K562 (cell line): ENCODE measurements around the gene DGCR8. TPM values are rescaled to one million over a fixed set of nuclear protein-coding genes. Genes with fewer than 3 reads are reported as not detected.

Experiments
- BCOR ChIP-seq: fragments of 450-650 bp; IDR thresholded peaks from 2 replicates; pipeline ENCODE4 v1.6.1; 2016
- CCAR2 ChIP-seq: fragments of 200-400 bp; formaldehyde crosslinking; IDR thresholded peaks from 2 replicates; pipeline ENCODE4 v1.6.1; 2017; ENCODE audit warnings: mild to moderate bottlenecking, low read depth, low read length
- DPF2 ChIP-seq: fragments of 450-650 bp; IDR thresholded peaks from 2 replicates; pipeline ENCODE4 v1.6.1; 2016
- ELF2 ChIP-seq: fragments of 250-450 bp; sonication (Bioruptor Pico); IDR thresholded peaks from 2 replicates; pipeline ENCODE4 v1.5.0; 2021; ENCODE audit warnings: mild to moderate bottlenecking
- ETV5 ChIP-seq: sonication (generic); formaldehyde crosslinking; IDR thresholded peaks from 2 replicates; pipeline ENCODE4 v1.4.0; 2020; ENCODE audit warnings: low read depth, mild to moderate bottlenecking, missing genetic modification reagents
- FOXK2 ChIP-seq, 2 experiments: fragments of 450-650 bp; IDR thresholded peaks in 1 of 2; conservative IDR thresholded peaks in 1 of 2; 2 replicates each; pipeline ENCODE4 v1.6.1; 2016; ENCODE audit warnings: low read depth in 2 of 2, mild to moderate bottlenecking in 1 of 2
- GATA2 ChIP-seq: sonication (generic); formaldehyde crosslinking; IDR thresholded peaks from 2 replicates; pipeline ENCODE4 v1.4.0; 2020; ENCODE audit warnings: mild to moderate bottlenecking, missing genetic modification reagents
- HDAC1 ChIP-seq, 2 experiments: fragments of 450-650 bp; IDR thresholded peaks; 2 replicates each; pipeline ENCODE4 v1.6.1; 2016 to 2017; ENCODE audit warnings: inconsistent platforms in 1 of 2, mild to moderate bottlenecking in 1 of 2, moderate library complexity in 1 of 2
- HEY1 ChIP-seq: fragments of 250-450 bp; sonication (Bioruptor Pico); IDR thresholded peaks from 2 replicates; pipeline ENCODE4 v1.5.0; 2020; ENCODE audit warnings: mild to moderate bottlenecking, moderate library complexity, borderline replicate concordance
- HMG20A ChIP-seq: fragments of 450-650 bp; formaldehyde crosslinking; conservative IDR thresholded peaks from 2 replicates; pipeline ENCODE4 v1.4.0; 2020; ENCODE audit warnings: mild to moderate bottlenecking, mixed read lengths
- IRF1 ChIP-seq: sonication (generic); formaldehyde crosslinking; IDR thresholded peaks from 2 replicates; pipeline ENCODE4 v1.8.0; 2022; ENCODE audit warnings: missing genetic modification reagents, mild to moderate bottlenecking, borderline replicate concordance
- KLF13 ChIP-seq: fragments of 450-650 bp; IDR thresholded peaks from 2 replicates; pipeline ENCODE4 v1.6.1; 2016; ENCODE audit warnings: missing genetic modification characterization, low read depth, mild to moderate bottlenecking, missing compliant biosample characterization, moderate library complexity, borderline replicate concordance
- MAZ ChIP-seq, 2 experiments: fragments of 450-650 bp in 1 of 2; sonication (generic) in 1 of 2; formaldehyde crosslinking; IDR thresholded peaks in 1 of 2; conservative IDR thresholded peaks in 1 of 2; 2 replicates each; pipeline versions ENCODE4 v1.4.0 to v1.5.0; 2020; ENCODE audit warnings: mild to moderate bottlenecking in 1 of 2, missing genetic modification reagents in 1 of 2
- MECOM ChIP-seq: fragments of 250-450 bp; sonication (Bioruptor Pico); IDR thresholded peaks from 2 replicates; pipeline ENCODE4 v1.8.0; 2022; ENCODE audit warnings: inconsistent platforms
- NR2F6 ChIP-seq: fragments of 450-650 bp; formaldehyde crosslinking; IDR thresholded peaks from 2 replicates; pipeline ENCODE4 v1.4.0; 2020; ENCODE audit warnings: mild to moderate bottlenecking
- PURB ChIP-seq: sonication (generic); formaldehyde crosslinking; IDR thresholded peaks from 2 replicates; pipeline ENCODE4 v1.9.0; 2021; ENCODE audit warnings: low read depth, mild to moderate bottlenecking, missing genetic modification reagents
- RERE ChIP-seq: sonication (generic); formaldehyde crosslinking; IDR thresholded peaks from 2 replicates; pipeline ENCODE4 v1.8.0; 2023; ENCODE audit warnings: missing genetic modification reagents, mild to moderate bottlenecking, borderline replicate concordance
- U2AF2 ChIP-seq: fragments of 200-400 bp; formaldehyde crosslinking; optimal IDR thresholded peaks from 2 replicates; pipeline ENCODE3; 2017; ENCODE audit warnings: low read depth, mild to moderate bottlenecking, low read length
- ZBTB43 ChIP-seq: sonication (generic); formaldehyde crosslinking; IDR thresholded peaks from 2 replicates; pipeline ENCODE4 v1.8.0; 2023; ENCODE audit warnings: mild to moderate bottlenecking, missing genetic modification reagents
- ZNF23 ChIP-seq: fragments of 250-450 bp; sonication (Bioruptor Pico); IDR thresholded peaks from 2 replicates; pipeline ENCODE4 v1.4.0; 2020; ENCODE audit warnings: mild to moderate bottlenecking
- ZNF444 ChIP-seq: fragments of 250-450 bp; sonication (Bioruptor Pico); IDR thresholded peaks from 2 replicates; pipeline ENCODE4 v1.4.0; 2020; ENCODE audit warnings: mild to moderate bottlenecking, moderate library complexity
- ZSCAN29 ChIP-seq: fragments of 450-650 bp; IDR thresholded peaks from 2 replicates; pipeline ENCODE4 v1.6.1; 2017
- polyA plus RNA-seq, 8 experiments: library from polyadenylated mRNA; depleted of rRNA in 4 of 8; stranded (reverse) in 5 of 8; unstranded in 3 of 8; fragments of >200 nt; fragmentation: Nextera tagmentation in 2 of 8; fragmentation: Illumina TruSeq in 1 of 8; extraction: Ambion mirVana in 2 of 8; extraction: Trizol in 1 of 8; gene quantifications; 2 replicates each; pipeline versions ENCODE4 v1.2.1 to v1.2.3, GENCODE V29; 2011 to 2014; ENCODE audit warnings: inconsistent platforms in 1 of 8, missing spikeins in 1 of 8
- total RNA-seq, 7 experiments: library from RNA; depleted of rRNA in 6 of 7; stranded (reverse); fragments of >200 nt in 6 of 7; fragmentation: Illumina TruSeq in 2 of 7; extraction: Trizol in 2 of 7; gene quantifications; 2 replicates each; pipeline versions ENCODE4 v1.2.1 to v1.2.3, GENCODE V29; 2011 to 2021; ENCODE audit warnings: low replicate concordance in 1 of 7

The DGCR8 gene
- total and polyA plus RNA-seq, 9 of the 15 experiments (the other 6 are each of a cell fraction or from before 2014, with no cell fraction given) = 5.9 to 144 (median 80.1) TPM

GRCh38 chr22:20128902-20129746, 49.1 kb downstream of the DGCR8 start (continued):
- no peak for TF ChIP-seq HMG20A (CRISPR knock-in tag)
- TF ChIP-seq ZSCAN29 = no peak
- TF ChIP-seq ZNF444 (CRISPR knock-in tag) = 0 out of 2 replicates have a peak, but pooled peaks have one; percentile 42
- TF ChIP-seq HDAC1 (IDR thresholded peaks at IDR 0.05) = no peak; a peak in 2 of 4 replicates
- TF ChIP-seq ZBTB43 (CRISPR knock-in tag) = no peak
- no peak for TF ChIP-seq U2AF2
- TF ChIP-seq IRF1 = no peak
- TF ChIP-seq ZNF23 (CRISPR knock-in tag) = no peak
- peak; percentile 76 to 87; a peak in 3 of 4 replicates for TF ChIP-seq MAZ (CRISPR knock-in tag; conservative IDR thresholded peaks at IDR 0.05 in 1 of 2, IDR thresholded peaks at IDR 0.05 in 1 of 2)
- TF ChIP-seq HEY1 = no peak
- no peak for TF ChIP-seq DPF2
- no peak for TF ChIP-seq MECOM (CRISPR knock-in tag)
- no peak for TF ChIP-seq ELF2 (CRISPR knock-in tag)
- no peak for TF ChIP-seq PURB (CRISPR knock-in tag)
- no peak for TF ChIP-seq CCAR2
- TF ChIP-seq BCOR = peak; percentile 45; the same call in 1 of the 2 replicates
- TF ChIP-seq KLF13 (tag) = no peak
- no peak for TF ChIP-seq GATA2 (CRISPR knock-in tag)
- no peak for TF ChIP-seq ETV5 (CRISPR knock-in tag)
- TF ChIP-seq NR2F6 (CRISPR knock-in tag) = peak; percentile 63; the same call in 1 of the 2 replicates
- TF ChIP-seq FOXK2 (conservative IDR thresholded peaks at IDR 0.05 in 1 of 2, IDR thresholded peaks at IDR 0.05 in 1 of 2; ENCODE audit: low read depth in 2 of 2) = peak; percentile 98 to 100
- TF ChIP-seq RERE (CRISPR knock-in tag) = no peak
